ENCODE results near the gene FALEC.
"Not testable (repeated sequence)": the region's sequence is repeated elsewhere in the genome, so short reads cannot be mapped to it uniquely, and the experiment has no call there.

FALEC gene

DNA sequence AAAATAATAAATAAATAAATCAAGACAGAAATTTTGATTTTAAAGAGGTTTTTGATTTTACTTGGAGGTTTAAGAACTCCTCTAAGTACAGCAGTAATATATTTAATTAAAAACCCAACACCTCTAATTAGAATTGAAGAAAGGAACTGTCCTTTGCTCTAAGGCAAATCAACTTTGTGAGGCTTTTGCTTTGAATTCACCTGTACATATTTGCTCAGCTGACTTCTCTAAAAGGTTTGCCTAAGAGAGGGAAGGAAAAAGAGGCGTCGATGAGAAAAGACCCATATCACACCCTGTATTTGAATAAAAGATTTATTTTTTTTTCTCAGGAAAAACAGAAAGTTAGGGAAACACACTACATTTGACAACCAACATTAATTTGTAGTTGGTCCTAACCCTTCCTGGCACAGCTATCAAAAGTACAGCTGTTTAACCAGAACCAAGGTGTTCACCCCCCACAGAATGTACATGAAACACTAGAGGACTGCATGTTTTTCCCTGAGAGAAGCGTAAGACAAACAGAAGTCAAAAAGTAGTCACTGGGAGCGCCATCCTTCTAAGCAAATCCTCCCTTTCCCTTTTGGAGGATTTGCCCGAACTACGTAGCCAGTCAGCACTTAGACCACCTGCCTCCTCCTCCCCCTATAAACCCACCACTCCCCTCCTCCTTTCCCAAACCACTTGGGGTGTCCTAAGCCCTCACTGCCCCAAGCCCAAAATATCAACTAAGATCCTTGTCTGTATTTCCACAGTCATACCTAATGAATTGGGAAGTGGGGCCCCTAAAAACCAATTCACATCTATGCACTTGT, 58.9 kb downstream of the FALEC start:
- DNase-seq (ENCODE audit: low read depth) = no peak

GRCh38 chr1:150575072-150575489, 59.5 kb downstream of the FALEC start:
- no peak for DNase-seq (ENCODE audit: low read depth)

DNA sequence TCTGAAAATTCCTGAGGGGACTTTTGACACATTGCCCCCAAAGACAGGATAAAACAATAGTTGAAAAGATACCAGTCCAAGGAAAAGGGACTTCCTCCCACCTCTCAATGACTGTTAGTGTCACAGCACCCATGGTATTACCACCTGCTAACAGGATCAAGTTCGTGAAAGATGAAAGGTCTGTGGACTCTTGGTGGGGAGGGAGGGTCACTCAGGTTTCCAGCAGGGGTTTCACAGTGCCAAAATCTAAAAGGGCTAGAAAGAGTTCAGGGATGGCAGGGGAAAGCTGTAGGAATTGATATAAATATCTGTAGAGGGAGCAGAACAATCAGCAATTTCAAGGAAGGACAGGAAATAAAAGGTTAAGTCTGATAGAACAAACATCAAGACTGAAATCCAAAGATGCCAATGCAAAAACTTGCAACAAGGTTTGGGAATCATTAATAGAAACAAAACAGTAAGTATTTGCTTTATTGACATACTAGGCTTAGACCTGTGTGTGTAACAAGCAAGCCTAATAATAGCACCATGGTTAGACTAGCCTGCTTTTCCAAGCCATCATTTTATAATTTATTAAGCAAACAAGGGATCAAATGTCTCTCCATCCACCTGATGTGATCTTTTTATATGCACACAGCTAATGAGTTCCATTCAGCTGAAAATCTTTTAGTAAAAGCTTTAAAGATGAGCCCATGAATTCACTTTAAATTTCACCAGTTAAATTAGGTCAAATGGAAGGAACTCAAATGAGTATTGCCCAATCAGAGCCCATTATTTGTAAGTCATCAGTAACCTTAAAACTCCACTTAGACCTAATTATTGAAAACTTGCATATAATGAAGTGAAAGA, 60.2 kb downstream of the FALEC start:
- DNase-seq (ENCODE audit: low read depth) = no peak

DNA sequence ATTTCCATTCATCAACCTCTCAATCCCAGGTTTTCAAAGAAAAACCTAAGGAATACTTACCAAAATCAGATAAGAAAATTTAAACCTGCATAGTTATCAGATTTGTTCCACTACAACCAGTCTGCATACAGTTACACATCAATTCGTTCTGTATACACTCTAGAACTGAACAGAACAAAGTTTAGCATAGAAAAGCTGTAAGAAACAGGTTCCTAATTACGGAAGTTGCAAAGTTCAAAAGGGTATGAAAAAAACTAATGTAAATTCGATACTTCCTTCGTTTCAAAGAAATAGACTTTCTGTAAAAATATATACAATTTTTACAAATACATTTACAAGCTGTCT, 60.8 kb downstream of the FALEC start:
- no peak for DNase-seq (ENCODE audit: low read depth)

DNA sequence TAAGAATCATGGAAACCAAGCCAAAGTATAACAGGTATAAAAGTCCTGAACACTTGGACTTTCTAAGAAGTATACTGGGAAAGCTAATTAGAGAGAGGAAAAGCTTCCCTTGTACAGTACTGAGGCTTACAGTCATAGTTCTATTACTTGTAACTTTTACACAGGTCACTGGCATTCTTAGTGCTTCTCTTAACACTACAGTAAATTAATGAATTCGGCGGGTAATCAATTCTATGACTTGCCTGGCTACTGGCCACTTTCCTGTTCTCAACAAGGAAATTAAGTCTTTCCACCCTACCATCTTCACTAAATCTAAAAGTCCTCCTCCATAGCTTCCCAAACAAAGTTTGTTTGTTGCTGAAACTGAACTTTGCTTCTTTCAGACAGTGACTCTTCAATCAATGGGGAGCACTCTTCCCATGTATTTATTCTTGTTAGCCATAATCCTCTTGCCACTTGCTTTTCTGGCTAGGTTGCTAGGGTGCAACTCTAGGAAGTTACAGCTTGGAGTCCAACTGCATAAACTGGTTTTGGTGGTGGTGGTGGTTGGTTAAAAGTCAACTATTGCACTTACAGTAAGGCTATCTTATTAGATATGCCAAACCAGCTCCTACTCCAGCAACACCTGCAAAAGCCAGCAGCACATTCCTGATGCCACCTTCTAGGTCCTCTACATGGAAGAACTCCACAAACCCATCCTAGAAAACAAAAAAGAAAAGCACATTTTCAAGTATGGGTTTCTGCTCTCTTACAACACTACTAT, 61.4 kb downstream of the FALEC start:
- no peak for DNase-seq (ENCODE audit: low read depth)

- DNase-seq (ENCODE audit: low read depth) = no peak
Measured at GRCh38 chr1:150577557-150578271, 62.2 kb downstream of the FALEC start.

DNA sequence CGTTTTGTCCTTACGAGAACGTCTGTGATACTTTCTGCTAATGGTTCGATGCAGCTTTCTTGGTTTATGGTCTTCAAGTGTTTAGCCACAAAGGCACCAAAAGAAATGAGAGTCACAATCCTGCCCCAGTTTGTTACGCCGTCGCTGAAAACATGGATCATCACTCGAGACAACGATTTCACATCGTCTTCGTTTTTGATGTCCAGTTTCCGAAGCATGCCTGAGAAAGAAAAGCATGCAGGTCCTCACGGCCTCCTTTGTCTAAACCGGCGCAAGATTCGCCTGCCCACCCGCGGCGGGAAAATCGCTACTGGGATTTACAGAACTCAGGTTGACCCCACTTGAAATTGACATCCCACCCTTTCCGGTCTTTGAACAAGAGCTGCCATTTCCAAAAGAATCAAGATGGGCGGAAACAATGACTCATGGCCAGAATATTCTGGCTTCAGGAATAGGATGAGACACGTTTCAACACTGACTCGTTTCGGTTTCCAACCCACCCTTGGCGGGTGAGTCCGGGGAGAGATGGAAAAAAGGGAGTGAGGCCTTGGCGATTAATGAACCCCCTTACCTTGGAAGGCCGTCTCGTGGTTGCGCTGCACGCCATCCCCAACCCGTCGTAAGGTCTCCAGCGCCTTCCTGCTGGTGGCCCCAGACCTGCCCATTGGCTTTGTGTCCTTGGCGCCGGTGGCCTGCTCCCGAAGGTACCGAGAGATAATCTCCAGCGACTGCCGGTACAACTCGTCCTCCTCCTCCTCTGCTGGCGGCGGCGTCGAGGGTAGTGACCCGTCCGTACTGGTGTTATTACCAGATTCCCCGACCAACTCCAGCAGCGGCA, 62.9 kb downstream of the FALEC start:
- DNase-seq (ENCODE audit: low read depth) = peak; percentile 43

DNA sequence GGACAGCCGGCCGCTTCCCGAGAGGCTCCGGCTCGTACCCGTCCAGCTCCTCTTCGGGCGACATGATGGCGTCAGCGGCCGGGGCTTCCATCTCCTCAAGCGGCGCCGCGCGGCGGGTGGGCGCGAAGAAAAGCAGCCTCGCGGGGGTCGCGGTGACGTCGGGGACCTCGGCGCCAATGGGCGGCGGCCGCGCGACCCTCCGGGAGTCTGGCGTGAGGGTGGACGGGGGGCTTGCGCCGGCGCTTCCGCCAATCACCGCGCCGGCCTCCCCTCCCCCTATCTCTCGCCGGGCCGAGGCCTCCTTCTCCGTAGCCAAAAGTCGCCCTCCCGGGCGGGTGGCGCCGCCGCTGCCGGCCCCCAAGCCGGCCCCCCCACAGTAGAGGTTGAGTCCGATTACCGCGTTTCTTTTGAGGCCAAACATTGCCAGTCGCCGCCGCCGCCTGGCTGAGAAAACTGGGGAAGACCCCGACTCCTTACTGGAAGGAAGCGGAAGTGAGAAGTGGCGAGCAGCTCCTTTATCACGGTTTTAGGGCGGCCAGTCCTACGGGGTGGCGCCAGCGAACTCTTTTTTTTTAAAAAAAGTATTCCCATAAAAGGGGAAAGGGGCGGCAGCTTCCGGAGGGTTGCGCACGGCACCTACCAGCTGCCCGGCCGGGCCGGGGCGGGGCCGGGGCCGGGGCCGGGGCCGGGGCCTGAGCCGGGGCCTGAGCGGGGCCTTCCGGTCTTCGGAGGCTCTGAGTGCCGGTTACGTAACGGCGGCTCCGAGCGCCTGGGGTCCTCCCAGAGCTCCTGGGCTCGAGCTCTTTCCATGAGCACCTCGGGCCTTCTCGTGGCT, 63.8 kb downstream of the FALEC start, which contains the start of gene MCL1:
Gene MCL1, minus strand, starts transcription at position 501 of the 835 bp plus-strand sequence. Its CDS starts 80 bp downstream, at position 421.
- DNase-seq (ENCODE audit: low read depth) = peak; percentile 87

DNA sequence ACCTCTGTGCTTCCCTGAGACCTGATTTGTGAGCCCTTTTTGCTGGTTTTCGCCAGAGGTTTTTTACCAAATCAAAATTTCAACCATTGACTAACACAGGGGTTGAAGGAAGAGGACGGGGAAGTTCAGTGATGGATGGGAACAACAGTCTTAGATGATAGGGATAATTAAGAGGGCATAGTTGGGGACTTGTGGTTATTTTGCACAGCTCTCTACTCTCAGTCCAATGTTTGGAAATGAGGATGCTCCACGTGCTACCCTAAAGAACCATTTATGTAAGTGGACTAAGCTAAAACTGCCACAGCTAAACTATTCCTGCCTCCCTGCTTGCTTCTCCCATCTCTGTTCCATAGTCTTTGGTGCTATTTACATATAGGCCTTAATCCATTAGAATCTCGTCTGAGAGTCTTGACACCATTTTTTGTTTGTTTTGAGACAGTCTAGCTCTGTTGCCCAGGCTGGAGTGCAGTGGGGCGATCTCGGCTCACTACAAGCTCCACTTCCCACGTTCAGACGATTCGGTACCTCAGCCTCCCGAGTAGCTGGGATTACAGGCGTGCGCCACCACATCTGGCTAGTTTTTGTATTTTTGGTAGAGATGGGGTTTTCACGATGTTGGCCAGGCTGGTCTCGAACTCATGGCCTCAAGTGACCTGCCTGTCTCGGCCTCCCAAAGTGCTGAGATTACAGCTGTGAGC, 64.5 kb downstream of the FALEC start:
- no peak for DNase-seq (ENCODE audit: low read depth)

GRCh38 chr1:150580966-150581365, 65.4 kb downstream of the FALEC start:
- not testable (repeated sequence) for DNase-seq (ENCODE audit: low read depth)

- not testable (repeated sequence) for DNase-seq (ENCODE audit: low read depth)
Measured at GRCh38 chr1:150581437-150581836, 65.9 kb downstream of the FALEC start.

GRCh38 chr1:150581962-150582361, 66.4 kb downstream of the FALEC start:
- not testable (repeated sequence) for DNase-seq (ENCODE audit: low read depth)

DNA sequence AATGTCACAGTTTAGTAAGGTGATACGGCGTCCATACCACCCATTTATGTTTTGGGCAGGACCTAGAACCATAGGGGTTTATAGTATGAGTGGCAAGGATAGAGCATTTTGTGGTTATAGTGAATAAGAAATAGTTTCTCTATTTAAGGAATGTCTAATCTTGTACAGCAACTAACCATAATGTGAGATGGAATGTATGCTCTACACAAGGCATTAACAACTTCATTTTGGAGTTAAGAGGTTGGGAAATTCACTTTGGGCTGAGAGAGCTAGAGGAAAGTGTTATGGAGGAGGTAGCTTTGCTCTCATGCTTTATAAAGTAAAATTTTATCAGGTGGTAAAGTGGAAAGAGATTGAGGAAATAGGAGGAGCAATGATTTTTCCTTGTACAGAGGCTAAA, 66.8 kb downstream of the FALEC start:
- DNase-seq (ENCODE audit: low read depth) = no peak
